Activated gamma-delta T cell treated with anti-CD3 and anti-CD28 coated beads, Interleukin-2, amount 50 U/mL, for 16 hours (primary cell): Measurements from ENCODE around the gene SLC15A2.
"Not testable (repeated sequence)": the region's sequence is repeated elsewhere in the genome, so short reads cannot be mapped to it uniquely, and the experiment has no call there.

Source experiments
- DNase-seq: peaks from one replicate; pipeline ENCODE4 v3.0.0-alpha.2; 2020; ENCODE audit warnings: low read depth

SLC15A2 gene

GRCh38 chr3:121894301-121894990 lies at the start of gene SLC15A2:
TSS of gene SLC15A2 (plus strand) at chr3:121894401. CDS start at chr3:121894477, 76 bp downstream.
- DNase-seq, result no peak

GRCh38 chr3:121844892-121845291 lies 49.3 kb upstream of the SLC15A2 start:
- DNase-seq, result no peak

DNA sequence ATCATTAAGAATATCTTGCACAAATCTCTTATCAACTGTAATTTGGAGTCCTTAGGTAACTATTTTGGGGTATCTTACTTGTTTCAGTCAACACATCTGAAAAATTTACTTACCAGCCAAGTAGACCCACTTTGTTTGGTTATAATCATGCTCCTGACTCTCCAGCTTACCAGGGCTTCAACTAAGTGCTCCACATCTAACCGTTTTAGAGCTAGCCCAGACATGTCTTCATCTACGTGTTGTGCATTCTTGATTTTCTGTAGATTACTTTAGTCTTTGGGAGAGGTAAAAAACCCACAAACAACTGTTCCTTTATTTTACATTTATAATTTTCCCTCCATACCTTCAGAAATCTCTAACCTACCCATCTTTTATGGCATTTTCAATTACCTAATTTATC lies 41.9 kb upstream of the SLC15A2 start:
- DNase-seq, result no peak

DNA sequence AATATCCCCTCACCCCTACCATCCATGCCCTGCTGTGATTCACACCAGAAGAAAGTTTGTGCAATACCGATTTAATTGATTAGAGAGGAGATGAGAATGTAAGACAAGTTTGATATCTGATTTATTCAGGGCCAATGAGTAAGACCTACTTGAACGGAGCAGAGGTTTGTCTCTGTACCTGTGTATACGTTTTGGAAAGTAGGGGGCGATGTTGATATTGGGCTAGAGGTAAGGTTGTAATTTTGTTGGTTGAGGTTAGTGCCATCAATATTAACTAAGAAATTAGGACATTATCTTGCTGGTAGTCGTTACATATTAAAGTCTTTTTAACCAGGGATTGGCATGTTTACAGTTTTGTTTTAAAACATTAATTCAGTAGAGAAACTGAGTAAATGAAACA lies 38.6 kb upstream of the SLC15A2 start:
- DNase-seq, result no peak

- not testable (repeated sequence) for DNase-seq
Measured at GRCh38 chr3:121857778-121858177, 36.4 kb upstream of the SLC15A2 start.

DNA sequence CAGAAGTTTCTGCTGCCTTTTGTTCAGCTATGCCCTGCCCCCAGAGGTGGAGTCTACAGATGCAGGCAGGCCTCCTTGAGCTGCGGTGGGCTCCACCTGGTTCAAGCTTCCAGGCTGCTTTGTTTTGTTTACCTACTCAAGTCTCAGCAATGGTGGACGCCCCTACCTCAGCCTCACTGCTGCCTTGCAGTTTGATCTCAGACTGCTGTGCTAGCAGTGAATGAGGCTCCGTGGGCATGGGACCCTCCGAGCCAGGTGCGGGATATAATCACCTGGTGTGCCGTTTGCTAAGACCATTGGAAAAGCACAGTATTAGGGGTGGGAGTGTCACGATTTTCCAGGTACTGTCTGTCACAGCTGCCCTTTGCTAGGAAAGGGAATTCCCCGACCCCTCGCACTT lies 31.0 kb upstream of the SLC15A2 start:
- DNase-seq, result not testable (repeated sequence)

DNA sequence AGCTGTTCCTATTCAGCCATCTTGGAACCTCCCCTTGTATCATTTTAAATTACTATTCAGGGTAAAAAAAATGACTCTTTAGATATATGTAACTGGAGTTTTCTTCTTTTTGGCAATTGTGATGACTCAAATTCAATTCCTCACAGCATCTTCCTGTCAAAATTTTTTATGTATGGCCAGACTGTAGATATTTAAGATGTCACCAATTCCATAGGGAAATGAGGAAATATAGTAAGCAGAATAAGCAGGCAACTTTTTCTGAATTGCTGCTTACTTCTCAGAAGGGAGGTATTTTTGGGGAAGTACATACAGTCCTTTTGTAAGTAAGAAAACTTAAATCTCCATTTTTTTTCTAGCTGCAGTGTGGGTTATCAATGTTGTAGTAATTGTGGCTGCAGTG lies 30.4 kb upstream of the SLC15A2 start:
- DNase-seq, result no peak

GRCh38 chr3:121869736-121870135 lies 24.5 kb upstream of the SLC15A2 start:
- no peak for DNase-seq

DNA sequence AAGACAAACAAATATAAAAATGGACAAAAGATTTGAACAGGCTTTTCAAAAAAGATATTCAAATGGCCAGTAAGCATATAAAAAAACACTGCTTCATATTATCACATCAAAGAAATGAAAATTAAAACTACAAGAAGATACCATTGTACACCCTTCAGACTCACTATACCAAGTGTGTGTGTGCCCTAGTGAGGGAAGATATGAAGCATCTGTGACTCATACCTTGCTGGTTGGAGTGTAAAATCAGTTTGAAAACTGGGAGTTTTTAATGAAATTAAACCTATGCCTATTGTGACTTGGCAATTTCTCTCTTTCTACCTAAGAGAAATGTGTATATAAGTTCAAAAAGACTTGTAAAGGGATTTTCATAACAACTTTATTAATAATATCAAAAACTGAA lies 23.5 kb upstream of the SLC15A2 start:
- DNase-seq, result no peak

- no peak for DNase-seq
Measured at GRCh38 chr3:121871430-121871829, 22.8 kb upstream of the SLC15A2 start.

- DNase-seq, result no peak
Measured at GRCh38 chr3:121878411-121878810, 15.8 kb upstream of the SLC15A2 start.

DNA sequence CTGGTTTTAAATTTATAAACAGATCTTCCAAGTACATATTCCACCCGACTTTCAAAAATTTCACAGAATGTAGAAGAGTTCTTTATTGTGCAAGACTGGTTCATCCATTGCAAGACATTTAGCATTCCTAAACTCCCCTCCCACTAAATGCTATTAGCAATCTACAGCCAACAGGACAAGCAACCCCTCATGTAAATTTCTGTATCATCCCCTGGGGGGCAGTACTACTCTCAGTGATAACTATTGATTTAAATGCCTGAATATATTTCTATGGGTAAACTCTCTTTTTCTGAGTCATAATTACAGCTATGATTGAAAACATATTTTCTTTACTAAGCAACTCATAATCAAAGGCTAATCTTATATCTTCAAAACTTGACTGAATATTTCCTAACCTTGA lies 10.7 kb upstream of the SLC15A2 start:
- no peak for DNase-seq

GRCh38 chr3:121885386-121885785 lies 8.8 kb upstream of the SLC15A2 start:
- DNase-seq, result no peak

- no peak for DNase-seq
Measured at GRCh38 chr3:121895121-121895520, 920 bp downstream of the SLC15A2 start.

DNA sequence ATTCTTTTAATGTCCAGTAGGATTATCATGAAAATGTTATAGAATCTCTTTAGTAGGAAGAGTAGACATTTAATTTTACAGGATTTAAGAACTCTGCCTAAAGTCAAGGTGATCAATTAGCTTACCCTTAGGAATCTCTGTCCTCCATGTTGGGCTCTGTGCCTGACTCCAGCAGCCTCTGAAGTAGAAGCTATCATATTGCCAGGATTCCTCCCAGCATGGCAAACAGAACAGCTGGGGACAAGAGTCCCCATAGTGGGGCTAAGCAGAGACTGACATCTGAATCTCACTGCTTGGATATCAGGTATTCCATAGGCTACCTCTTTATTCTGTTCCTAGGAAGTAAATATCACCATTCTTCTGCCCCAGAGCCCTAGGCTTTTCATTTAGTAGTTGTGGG lies 1.5 kb downstream of the SLC15A2 start:
- DNase-seq, result no peak

- DNase-seq, result no peak
Measured at GRCh38 chr3:121896823-121897222, 2.6 kb downstream of the SLC15A2 start.

DNA sequence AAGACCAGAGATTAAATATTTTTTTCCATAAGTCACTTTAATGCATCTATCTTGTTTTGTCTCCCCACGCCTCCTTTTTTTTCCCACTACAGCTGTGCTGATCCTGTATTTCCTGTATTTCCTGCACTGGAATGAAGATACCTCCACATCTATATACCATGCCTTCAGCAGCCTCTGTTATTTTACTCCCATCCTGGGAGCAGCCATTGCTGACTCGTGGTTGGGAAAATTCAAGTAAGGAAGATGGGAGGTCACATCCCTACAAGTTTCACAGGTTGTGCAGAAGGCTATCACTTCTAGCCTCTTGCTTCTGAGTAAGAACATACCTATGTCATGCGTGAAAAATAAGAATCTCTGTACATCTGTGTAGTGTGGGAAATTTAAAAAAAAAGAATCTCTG lies 3.1 kb downstream of the SLC15A2 start:
- DNase-seq, result no peak

GRCh38 chr3:121913305-121913990 lies 19.2 kb downstream of the SLC15A2 start:
- no peak for DNase-seq

GRCh38 chr3:121914081-121914998 lies 20.1 kb downstream of the SLC15A2 start:
- DNase-seq, result no peak

GRCh38 chr3:121916189-121916588 lies 22.0 kb downstream of the SLC15A2 start:
- DNase-seq, result no peak

GRCh38 chr3:121918779-121919483 lies 24.7 kb downstream of the SLC15A2 start:
- no peak for DNase-seq

- no peak for DNase-seq
Measured at GRCh38 chr3:121924734-121925133, 30.5 kb downstream of the SLC15A2 start.
